ENCODE data around the gene GRPEL1. TPM values are rescaled to one million over a fixed set of nuclear protein-coding genes. Genes with fewer than 3 reads are reported as not detected.

Gene GRPEL1
- polyA plus RNA-seq, 4 donors, result 27.6 to 36.8 (median 31.3) TPM

DNA sequence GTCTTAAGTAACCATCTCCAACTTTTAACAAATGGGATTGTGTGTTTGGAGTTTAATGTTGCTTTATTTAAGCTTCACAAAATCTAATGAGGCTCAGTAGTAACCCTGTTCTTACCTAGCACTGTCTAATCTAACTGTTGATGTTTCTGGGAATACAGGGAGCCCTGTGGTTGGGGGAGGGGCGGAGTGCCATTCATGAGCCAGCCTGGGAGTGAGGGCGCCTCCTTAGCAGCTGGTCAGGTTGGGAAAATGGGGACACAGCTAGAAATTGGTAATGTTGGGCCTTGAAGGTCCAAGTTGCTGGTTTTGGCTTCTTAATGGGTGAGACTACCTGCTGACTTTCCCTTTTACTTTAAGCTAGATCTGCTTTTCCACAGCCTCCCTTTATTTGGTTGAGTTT, 47.6 kb downstream of the GRPEL1 start:
- DNase-seq (no peak), FAIRE-seq (no peak)
- no peak overlapping the region for H3K27ac ChIP-seq (ENCODE audit: low read depth in 1 of 3, low read length in 2 of 3)
- H3K4me3 ChIP-seq (ENCODE audit: low read depth in 1 of 3, low read length in 3 of 3), result no peak overlapping the region
- no peaks in the 10 kb centered on the region for H3K9me3 ChIP-seq (ENCODE audit: control insufficient read depth in 2 of 2, insufficient read depth in 1 of 2, low read depth in 1 of 2, low read length in 1 of 2)
- H3K27me3 ChIP-seq (ENCODE audit: control insufficient read depth in 3 of 3, insufficient read depth in 3 of 3, low read length in 3 of 3), result no peaks in the 10 kb centered on the region
- H3K36me3 ChIP-seq (ENCODE audit: control insufficient read depth in 3 of 3, insufficient read depth in 2 of 3, low read depth in 1 of 3, low read length in 3 of 3), result peaks cover 14 to 83% (median 14%) of the 10 kb centered on the region in 3 donors
- WGBS, 3 donors, result 87 to 94% (median 91%) methylated on average over 2 of the region's 2 CpGs
- H3K4me1 ChIP-seq (ENCODE audit: control insufficient read depth in 3 of 3, insufficient read depth in 2 of 3, low read depth in 1 of 3, low read length in 2 of 3), result peaks cover 0 to 10% (median 0%) of the 10 kb centered on the region in 3 donors

DNA sequence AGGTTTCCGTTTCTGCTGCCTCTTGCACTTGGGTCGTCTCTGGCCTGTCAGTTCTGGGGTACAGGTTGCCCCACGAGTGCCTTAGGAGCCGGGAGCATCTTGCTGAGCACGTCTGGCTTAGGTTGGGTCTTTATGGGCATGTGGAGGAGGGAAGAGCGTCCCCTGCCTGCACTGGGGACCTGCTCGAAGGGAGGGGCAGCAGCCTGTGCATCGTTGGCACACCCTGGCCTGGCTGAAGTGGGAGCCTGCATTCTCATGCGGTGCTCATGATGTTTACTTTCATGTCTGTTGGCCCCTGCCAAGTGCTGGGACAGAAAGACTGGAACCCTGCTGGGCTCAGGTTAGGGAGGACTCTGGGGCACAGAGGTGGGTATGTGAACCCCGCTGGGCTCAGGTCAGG, 48.5 kb downstream of the GRPEL1 start:
- H3K9me3 ChIP-seq (ENCODE audit: control insufficient read depth in 2 of 2, insufficient read depth in 1 of 2, low read depth in 1 of 2, low read length in 1 of 2), result no peaks in the 10 kb centered on the region
- no peak overlapping the region for H3K4me3 ChIP-seq (ENCODE audit: low read depth in 1 of 3, low read length in 3 of 3)
- H3K4me1 ChIP-seq (ENCODE audit: control insufficient read depth in 3 of 3, insufficient read depth in 2 of 3, low read depth in 1 of 3, low read length in 2 of 3), result peaks cover 0 to 11% (median 0%) of the 10 kb centered on the region in 3 donors
- DNase-seq (no peak), FAIRE-seq (no peak)
- no peak overlapping the region for H3K27ac ChIP-seq (ENCODE audit: low read depth in 1 of 3, low read length in 2 of 3)
- H3K27me3 ChIP-seq (ENCODE audit: control insufficient read depth in 3 of 3, insufficient read depth in 3 of 3, low read length in 3 of 3), result no peaks in the 10 kb centered on the region
- WGBS, 3 donors, result 89 to 95% (median 94%) methylated on average over 9 to 10 of the region's 10 CpGs
- peaks cover 14 to 83% (median 20%) of the 10 kb centered on the region in 3 donors for H3K36me3 ChIP-seq (ENCODE audit: control insufficient read depth in 3 of 3, insufficient read depth in 2 of 3, low read depth in 1 of 3, low read length in 3 of 3)

DNA sequence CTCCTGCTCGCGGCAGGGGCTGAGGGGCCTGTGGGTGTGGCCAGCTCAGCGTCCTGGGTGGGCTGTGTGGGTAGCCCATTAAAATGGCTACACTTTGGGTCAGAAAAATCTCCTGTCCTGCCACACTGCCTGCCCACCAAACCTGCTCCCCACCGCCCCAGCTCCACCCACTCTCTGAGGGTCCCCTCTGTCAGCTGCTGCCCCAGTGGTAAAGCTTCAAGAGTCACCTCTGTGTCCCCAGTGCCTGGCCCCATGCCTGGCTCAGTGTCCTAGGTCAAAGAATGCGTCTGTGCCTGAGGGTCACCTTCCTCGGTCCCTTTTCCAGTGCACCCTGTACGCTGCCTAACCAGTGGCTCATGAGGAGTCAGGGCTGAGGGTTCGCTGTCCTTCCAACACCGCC, 49.6 kb downstream of the GRPEL1 start:
- DNase-seq (no peak), FAIRE-seq (no peak)
- 96 to 97% (median 97%) methylated on average over 9 of the region's 9 CpGs for WGBS, 3 donors
- H3K27me3 ChIP-seq (ENCODE audit: control insufficient read depth in 3 of 3, insufficient read depth in 3 of 3, low read length in 3 of 3), result no peaks in the 10 kb centered on the region
- no peaks in the 10 kb centered on the region for H3K9me3 ChIP-seq (ENCODE audit: control insufficient read depth in 2 of 2, insufficient read depth in 1 of 2, low read depth in 1 of 2, low read length in 1 of 2)
- peaks cover 0 to 11% (median 0%) of the 10 kb centered on the region in 3 donors for H3K4me1 ChIP-seq (ENCODE audit: control insufficient read depth in 3 of 3, insufficient read depth in 2 of 3, low read depth in 1 of 3, low read length in 2 of 3)
- H3K36me3 ChIP-seq (ENCODE audit: control insufficient read depth in 3 of 3, insufficient read depth in 2 of 3, low read depth in 1 of 3, low read length in 3 of 3), result peaks cover 9 to 81% (median 18%) of the 10 kb centered on the region in 3 donors
- no peak overlapping the region for H3K27ac ChIP-seq (ENCODE audit: low read depth in 1 of 3, low read length in 2 of 3)
- H3K4me3 ChIP-seq (ENCODE audit: low read depth in 1 of 3, low read length in 3 of 3), result no peak overlapping the region

DNA sequence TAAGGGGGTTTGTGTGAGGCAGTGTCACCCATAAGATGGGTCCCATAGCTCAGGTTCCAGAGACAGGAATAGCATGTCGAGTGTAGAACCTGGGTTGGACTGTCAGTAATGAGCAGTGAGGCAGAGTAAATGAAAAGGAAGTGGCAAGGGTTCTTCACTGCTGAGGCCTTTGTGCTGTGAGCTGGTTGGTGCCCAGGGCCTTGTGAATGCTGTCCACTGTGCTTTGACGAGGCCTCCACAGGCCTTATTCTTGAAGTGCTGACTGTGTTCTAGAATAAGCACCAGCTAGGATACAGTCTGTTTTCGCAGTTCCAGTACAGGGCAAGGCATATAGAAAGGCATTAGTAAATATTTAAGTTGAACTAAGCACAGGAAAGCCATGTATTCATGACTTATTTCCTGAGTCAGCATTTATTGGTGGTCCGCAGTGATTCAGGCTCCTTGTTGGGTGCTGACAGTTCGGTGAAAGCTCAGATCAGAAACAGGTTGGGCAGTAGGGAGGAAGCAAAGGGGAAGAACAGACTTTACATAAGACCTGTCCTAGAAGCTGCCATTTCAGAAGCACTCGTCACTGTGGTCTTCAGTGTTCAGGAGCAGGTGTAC, 50.3 kb downstream of the GRPEL1 start:
- H3K4me3 ChIP-seq (ENCODE audit: low read depth in 1 of 3, low read length in 3 of 3), result no peak overlapping the region
- FAIRE-seq (no peak), DNase-seq (no peak)
- peaks cover 0 to 11% (median 0%) of the 10 kb centered on the region in 3 donors for H3K4me1 ChIP-seq (ENCODE audit: control insufficient read depth in 3 of 3, insufficient read depth in 2 of 3, low read depth in 1 of 3, low read length in 2 of 3)
- H3K9me3 ChIP-seq (ENCODE audit: control insufficient read depth in 2 of 2, insufficient read depth in 1 of 2, low read depth in 1 of 2, low read length in 1 of 2), result no peaks in the 10 kb centered on the region
- 92 to 96% (median 95%) methylated on average over 6 of the region's 6 CpGs for WGBS, 3 donors
- no peaks in the 10 kb centered on the region for H3K27me3 ChIP-seq (ENCODE audit: control insufficient read depth in 3 of 3, insufficient read depth in 3 of 3, low read length in 3 of 3)
- no peak overlapping the region for H3K27ac ChIP-seq (ENCODE audit: low read depth in 1 of 3, low read length in 2 of 3)
- peaks cover 9 to 79% (median 18%) of the 10 kb centered on the region in 3 donors for H3K36me3 ChIP-seq (ENCODE audit: control insufficient read depth in 3 of 3, insufficient read depth in 2 of 3, low read depth in 1 of 3, low read length in 3 of 3)

DNA sequence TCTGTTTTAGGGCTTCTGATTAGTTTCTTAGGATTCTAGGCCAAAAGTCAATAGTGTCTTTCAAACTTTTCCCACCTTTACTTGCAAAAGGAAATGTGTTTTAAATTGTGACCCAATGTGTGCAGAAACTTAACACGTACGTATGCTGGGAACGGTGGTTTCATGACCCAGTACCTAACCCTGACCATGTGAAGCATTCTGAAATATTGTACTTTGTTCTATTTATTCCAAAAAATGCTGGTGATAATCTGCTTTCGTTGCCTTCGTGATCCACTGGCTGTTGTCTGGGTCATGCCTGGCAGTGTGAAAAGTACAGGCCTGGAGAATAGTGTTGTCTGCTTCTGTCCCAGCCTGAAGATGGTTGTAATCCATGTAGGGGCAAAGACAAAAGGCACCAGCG, 51.4 kb downstream of the GRPEL1 start:
- DNase-seq, result no peak
- 92 to 98% (median 95%) methylated on average over 6 of the region's 6 CpGs for WGBS, 3 donors
- H3K27ac ChIP-seq (ENCODE audit: low read depth in 1 of 3, low read length in 2 of 3), result no peak overlapping the region
- no peak for FAIRE-seq
- no peaks in the 10 kb centered on the region for H3K27me3 ChIP-seq (ENCODE audit: control insufficient read depth in 3 of 3, insufficient read depth in 3 of 3, low read length in 3 of 3)
- peaks cover 0 to 11% (median 0%) of the 10 kb centered on the region in 3 donors for H3K4me1 ChIP-seq (ENCODE audit: control insufficient read depth in 3 of 3, insufficient read depth in 2 of 3, low read depth in 1 of 3, low read length in 2 of 3)
- H3K36me3 ChIP-seq (ENCODE audit: control insufficient read depth in 3 of 3, insufficient read depth in 2 of 3, low read depth in 1 of 3, low read length in 3 of 3), result peaks cover 0 to 74% (median 18%) of the 10 kb centered on the region in 3 donors
- H3K9me3 ChIP-seq (ENCODE audit: control insufficient read depth in 2 of 2, insufficient read depth in 1 of 2, low read depth in 1 of 2, low read length in 1 of 2), result no peaks in the 10 kb centered on the region
- no peak overlapping the region for H3K4me3 ChIP-seq (ENCODE audit: low read depth in 1 of 3, low read length in 3 of 3)

DNA sequence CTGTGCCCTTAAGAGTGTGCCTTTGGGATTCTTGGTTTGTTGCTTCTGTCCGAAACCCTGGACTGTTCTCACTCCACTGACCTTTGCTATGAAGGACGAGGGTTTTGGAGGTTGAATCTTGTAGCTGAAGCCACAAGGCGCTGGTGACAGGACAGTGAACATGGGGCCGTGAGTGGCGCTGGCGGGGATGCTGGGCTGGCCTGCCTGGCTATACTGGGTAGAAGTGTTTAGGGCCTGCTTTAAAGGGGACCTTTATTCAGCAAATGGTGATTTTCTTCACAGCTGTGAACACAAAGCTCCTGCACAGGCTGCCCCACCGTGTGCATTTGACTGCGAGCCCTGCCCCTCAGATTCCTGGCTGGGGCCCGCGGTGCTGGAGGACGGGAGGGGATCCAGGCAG, 51.8 kb downstream of the GRPEL1 start:
- H3K9me3 ChIP-seq (ENCODE audit: control insufficient read depth in 2 of 2, insufficient read depth in 1 of 2, low read depth in 1 of 2, low read length in 1 of 2), result no peaks in the 10 kb centered on the region

DNA sequence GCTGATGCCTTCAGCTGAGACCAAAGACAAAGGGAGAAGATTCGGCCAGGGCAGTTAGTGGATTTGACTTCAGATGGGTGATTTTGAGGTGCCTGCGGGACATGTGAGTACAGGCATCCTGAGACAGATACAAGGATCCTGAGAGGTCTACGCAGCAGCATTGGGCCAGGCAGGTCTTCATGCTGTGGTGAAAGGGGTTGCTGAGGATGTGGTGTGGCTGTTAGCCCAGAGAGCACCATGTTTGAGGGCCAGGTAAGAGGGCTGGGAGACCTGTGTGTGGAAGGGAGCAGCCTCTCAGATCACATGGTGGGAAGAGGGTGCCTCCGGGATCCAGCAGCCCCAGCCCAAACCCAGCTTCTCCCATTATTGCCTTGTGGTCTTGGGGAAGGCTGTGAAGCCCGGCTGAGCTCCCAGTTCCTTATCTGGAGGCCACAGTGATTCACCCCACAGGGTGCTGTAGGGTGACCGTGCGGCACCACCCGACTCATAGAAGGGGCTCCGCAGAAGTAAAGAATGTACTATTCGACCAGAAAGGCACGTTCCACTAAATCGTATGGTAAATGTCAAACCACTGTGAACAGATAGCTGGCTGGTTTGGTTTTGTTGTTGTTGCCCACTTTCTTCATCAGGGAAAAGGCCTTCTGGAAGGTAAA, 52.4 kb downstream of the GRPEL1 start:
- no peaks in the 10 kb centered on the region for H3K27me3 ChIP-seq (ENCODE audit: control insufficient read depth in 3 of 3, insufficient read depth in 3 of 3, low read length in 3 of 3)
- H3K9me3 ChIP-seq (ENCODE audit: control insufficient read depth in 2 of 2, insufficient read depth in 1 of 2, low read depth in 1 of 2, low read length in 1 of 2), result no peaks in the 10 kb centered on the region
- 77 to 95% (median 89%) methylated on average over 12 of the region's 12 CpGs for WGBS, 3 donors
- H3K36me3 ChIP-seq (ENCODE audit: control insufficient read depth in 3 of 3, insufficient read depth in 2 of 3, low read depth in 1 of 3, low read length in 3 of 3), result peaks cover 0 to 72% (median 22%) of the 10 kb centered on the region in 3 donors
- H3K27ac ChIP-seq (ENCODE audit: low read depth in 1 of 3, low read length in 2 of 3), result no peak overlapping the region
- DNase-seq (no peak), FAIRE-seq (no peak)
- peaks cover 0 to 11% (median 0%) of the 10 kb centered on the region in 3 donors for H3K4me1 ChIP-seq (ENCODE audit: control insufficient read depth in 3 of 3, insufficient read depth in 2 of 3, low read depth in 1 of 3, low read length in 2 of 3)
- H3K4me3 ChIP-seq (ENCODE audit: low read depth in 1 of 3, low read length in 3 of 3), result no peak overlapping the region

More for the DNA sequence above, 51.8 kb downstream of the GRPEL1 start:
- no peak overlapping the region for H3K27ac ChIP-seq (ENCODE audit: low read depth in 1 of 3, low read length in 2 of 3)
- no peak overlapping the region for H3K4me3 ChIP-seq (ENCODE audit: low read depth in 1 of 3, low read length in 3 of 3)
- H3K4me1 ChIP-seq (ENCODE audit: control insufficient read depth in 3 of 3, insufficient read depth in 2 of 3, low read depth in 1 of 3, low read length in 2 of 3), result peaks cover 0 to 11% (median 0%) of the 10 kb centered on the region in 3 donors
- peaks cover 0 to 74% (median 19%) of the 10 kb centered on the region in 3 donors for H3K36me3 ChIP-seq (ENCODE audit: control insufficient read depth in 3 of 3, insufficient read depth in 2 of 3, low read depth in 1 of 3, low read length in 3 of 3)
- DNase-seq (no peak), FAIRE-seq (no peak)
- WGBS, 3 donors, result 78 to 83% (median 80%) methylated on average over 11 of the region's 11 CpGs
- no peaks in the 10 kb centered on the region for H3K27me3 ChIP-seq (ENCODE audit: control insufficient read depth in 3 of 3, insufficient read depth in 3 of 3, low read length in 3 of 3)

DNA sequence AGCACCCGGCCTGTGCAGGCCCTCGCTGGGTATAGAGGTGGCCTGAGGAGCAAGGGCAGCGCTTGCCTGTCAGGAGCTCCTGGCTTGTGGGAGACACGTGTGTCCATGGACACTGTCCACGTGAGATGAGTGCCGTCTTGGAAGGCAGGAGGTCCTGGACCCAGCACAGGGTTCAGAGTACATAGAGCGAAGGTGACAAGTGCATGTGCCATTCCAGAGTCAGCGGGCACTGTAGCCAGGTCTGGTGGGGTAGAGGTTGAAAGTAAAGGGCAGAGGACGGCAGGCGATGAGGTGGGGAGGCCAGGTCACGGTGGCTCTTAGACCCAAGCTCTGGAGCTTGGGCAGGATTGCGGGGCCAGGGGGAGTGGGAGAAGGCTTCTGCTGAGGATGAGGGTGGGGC, 53.0 kb downstream of the GRPEL1 start:
- no peaks in the 10 kb centered on the region for H3K27me3 ChIP-seq (ENCODE audit: control insufficient read depth in 3 of 3, insufficient read depth in 3 of 3, low read length in 3 of 3)
- H3K27ac ChIP-seq (ENCODE audit: low read depth in 1 of 3, low read length in 2 of 3), result no peak overlapping the region
- DNase-seq, result no peak
- WGBS, 3 donors, result 95 to 96% (median 95%) methylated on average over 12 of the region's 12 CpGs
- H3K4me1 ChIP-seq (ENCODE audit: control insufficient read depth in 3 of 3, insufficient read depth in 2 of 3, low read depth in 1 of 3, low read length in 2 of 3), result peaks cover 0 to 11% (median 0%) of the 10 kb centered on the region in 3 donors
- no peaks in the 10 kb centered on the region for H3K9me3 ChIP-seq (ENCODE audit: control insufficient read depth in 2 of 2, insufficient read depth in 1 of 2, low read depth in 1 of 2, low read length in 1 of 2)
- no peak for FAIRE-seq
- H3K4me3 ChIP-seq (ENCODE audit: low read depth in 1 of 3, low read length in 3 of 3), result no peak overlapping the region
- peaks cover 0 to 78% (median 22%) of the 10 kb centered on the region in 3 donors for H3K36me3 ChIP-seq (ENCODE audit: control insufficient read depth in 3 of 3, insufficient read depth in 2 of 3, low read depth in 1 of 3, low read length in 3 of 3)

Measured in small intestine (tissue), 7 donors.